SU-DHL-6 (cell line): ENCODE measurements around the gene STK36.
A peak's percentile ranks its signal among the peaks of the same experiment; 100 is the strongest.
"Not testable (repeated sequence)": the region's sequence is repeated elsewhere in the genome, so short reads cannot be mapped to it uniquely, and the experiment has no call there.

ENCODE experiments used
- H2AFZ ChIP-seq: fragments of 200-600 bp; sonication (generic); 2 replicates; pipeline ENCODE4 v1.6.1; 2014; ENCODE audit warnings: low read depth, mild to moderate bottlenecking, moderate library complexity, mixed read lengths, antibody characterized with exemption, low read length; ENCODE audit not compliant: severe bottlenecking
- H3F3A ChIP-seq: fragments of 200-600 bp; shearing (Covaris generic); 2 replicates; pipeline ENCODE4 v1.6.0; 2016; ENCODE audit warnings: antibody characterized with exemption, mild to moderate bottlenecking; ENCODE audit not compliant: insufficient read depth
- H3K27ac ChIP-seq: fragments of 200-600 bp; sonication (generic); 2 replicates; pipeline ENCODE4 v1.5.1; 2016; ENCODE audit warnings: low read depth, mild to moderate bottlenecking, low read length, moderate library complexity, mixed read lengths
- H3K27me3 ChIP-seq: fragments of 200-600 bp; sonication (generic), shearing (Covaris generic); 2 replicates; pipeline ENCODE4 v1.6.0; 2014; ENCODE audit warnings: mild to moderate bottlenecking, low read length
- H3K36me3 ChIP-seq: fragments of 200-600 bp; sonication (generic); 2 replicates; pipeline ENCODE4 v1.6.1; 2014; ENCODE audit warnings: mild to moderate bottlenecking, low read length, mixed read lengths
- H3K4me2 ChIP-seq: fragments of 300-600, 200-600 bp; shearing (Covaris generic), sonication (generic); 2 replicates; pipeline ENCODE4 v1.6.0; 2014; ENCODE audit warnings: low read length, low read depth, mild to moderate bottlenecking; ENCODE audit not compliant: poor library complexity, severe bottlenecking
- H3K4me3 ChIP-seq: fragments of 200-600 bp; sonication (generic); 2 replicates; pipeline ENCODE4 v1.5.1; 2014; ENCODE audit warnings: antibody characterized with exemption, low read length, mild to moderate bottlenecking, mixed read lengths; ENCODE audit not compliant: insufficient read depth, poor library complexity, severe bottlenecking
- H3K79me2 ChIP-seq: fragments of 200-600 bp; sonication (generic); 2 replicates; pipeline ENCODE4 v1.6.1; 2014; ENCODE audit warnings: mild to moderate bottlenecking, low read length, moderate library complexity; ENCODE audit not compliant: insufficient read depth
- H3K9ac ChIP-seq: fragments of 200-600 bp; sonication (generic); 2 replicates; pipeline ENCODE4 v1.7.0; 2014; ENCODE audit warnings: mild to moderate bottlenecking, low read length
- H3K9me2 ChIP-seq: fragments of 200-600 bp; sonication (generic); replicated peaks from 2 replicates; pipeline ENCODE4 v1.6.1; 2014; ENCODE audit warnings: low read length; ENCODE audit not compliant: insufficient read depth
- H3K9me3 ChIP-seq: fragments of 200-600 bp; sonication (generic); 2 replicates; pipeline ENCODE4 v1.6.1; 2014; ENCODE audit warnings: low read length, mixed read lengths; ENCODE audit not compliant: insufficient read depth
- H4K20me1 ChIP-seq: fragments of 200-600 bp; sonication (generic); 2 replicates; pipeline ENCODE4 v1.6.1; 2014; ENCODE audit warnings: low read depth, mild to moderate bottlenecking, antibody characterized with exemption, low read length, moderate library complexity, mixed read lengths
- EZH2phosphoT487 ChIP-seq: fragments of 200-600 bp; sonication (generic), shearing (Covaris generic); conservative IDR thresholded peaks from 2 replicates; pipeline ENCODE4 v1.6.1; 2018; ENCODE audit warnings: mild to moderate bottlenecking, antibody characterized with exemption, low read length, moderate library complexity, mixed read lengths
- TF ChIP-seq, protein P1 (sequence below): fragments of 200-600 bp; sonication (generic); IDR thresholded peaks from one replicate; pipeline ENCODE4 v1.5.1; 2017; ENCODE audit warnings: antibody characterized with exemption, mild to moderate bottlenecking, low read length, moderate library complexity; ENCODE audit not compliant: insufficient read depth, poor library complexity, severe bottlenecking

The STK36 gene

DNA sequence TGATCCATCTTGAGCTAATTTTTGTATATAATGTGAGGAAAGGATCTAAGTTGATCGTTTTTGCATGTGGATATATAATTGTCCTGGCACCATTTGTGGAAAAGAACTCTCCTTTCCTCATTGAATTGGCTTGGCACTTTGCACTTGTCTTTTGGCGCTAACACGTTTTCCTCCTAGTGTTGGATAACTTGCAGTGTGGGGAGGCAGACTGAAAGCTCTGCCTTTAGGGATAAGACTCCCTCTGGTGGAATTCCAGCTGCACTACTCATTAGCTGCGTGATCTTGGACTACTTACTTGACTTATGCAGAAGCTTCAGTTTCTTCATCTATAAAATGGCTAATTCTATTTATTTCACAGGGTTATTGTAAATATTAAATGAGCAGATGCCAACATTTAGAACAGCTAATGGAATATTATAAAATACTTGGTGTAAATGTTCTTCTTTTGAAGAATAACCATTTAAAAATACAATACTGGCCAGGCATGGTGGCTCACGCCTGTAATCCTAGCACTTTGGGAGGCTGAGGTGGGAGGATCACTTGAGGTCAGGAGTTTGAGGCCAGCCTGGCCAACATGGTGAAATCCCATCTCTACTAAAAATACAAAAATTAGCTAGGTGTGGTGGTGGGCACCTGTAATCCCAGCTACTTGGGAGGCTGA lies 15.6 kb downstream of the STK36 start:
- not testable (repeated sequence) for H3K36me3 ChIP-seq, H3K9ac ChIP-seq
- TF ChIP-seq, protein P1, sequence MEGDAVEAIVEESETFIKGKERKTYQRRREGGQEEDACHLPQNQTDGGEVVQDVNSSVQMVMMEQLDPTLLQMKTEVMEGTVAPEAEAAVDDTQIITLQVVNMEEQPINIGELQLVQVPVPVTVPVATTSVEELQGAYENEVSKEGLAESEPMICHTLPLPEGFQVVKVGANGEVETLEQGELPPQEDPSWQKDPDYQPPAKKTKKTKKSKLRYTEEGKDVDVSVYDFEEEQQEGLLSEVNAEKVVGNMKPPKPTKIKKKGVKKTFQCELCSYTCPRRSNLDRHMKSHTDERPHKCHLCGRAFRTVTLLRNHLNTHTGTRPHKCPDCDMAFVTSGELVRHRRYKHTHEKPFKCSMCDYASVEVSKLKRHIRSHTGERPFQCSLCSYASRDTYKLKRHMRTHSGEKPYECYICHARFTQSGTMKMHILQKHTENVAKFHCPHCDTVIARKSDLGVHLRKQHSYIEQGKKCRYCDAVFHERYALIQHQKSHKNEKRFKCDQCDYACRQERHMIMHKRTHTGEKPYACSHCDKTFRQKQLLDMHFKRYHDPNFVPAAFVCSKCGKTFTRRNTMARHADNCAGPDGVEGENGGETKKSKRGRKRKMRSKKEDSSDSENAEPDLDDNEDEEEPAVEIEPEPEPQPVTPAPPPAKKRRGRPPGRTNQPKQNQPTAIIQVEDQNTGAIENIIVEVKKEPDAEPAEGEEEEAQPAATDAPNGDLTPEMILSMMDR = peak; percentile 49

DNA sequence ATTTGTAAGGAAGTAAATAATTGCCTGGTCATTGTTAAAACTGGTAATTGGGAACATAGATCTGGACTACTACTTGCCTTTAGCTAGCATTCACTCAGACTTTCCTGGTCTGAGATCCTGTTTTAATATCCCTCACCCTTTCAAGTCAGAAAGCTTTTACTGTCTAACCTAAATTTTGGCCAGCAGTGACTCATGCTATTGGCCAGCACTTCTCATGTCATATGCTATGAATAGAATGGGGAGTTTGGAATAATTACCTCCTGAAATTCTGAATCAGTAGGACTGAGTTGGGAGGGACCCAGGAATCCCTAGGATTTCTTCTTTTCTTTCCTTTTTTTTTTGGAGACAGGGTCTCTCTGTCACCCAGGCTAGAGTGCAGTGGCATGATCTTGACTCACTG lies 19.3 kb downstream of the STK36 start:
- no peak overlapping the region for H2AFZ ChIP-seq
- H3K9me3 ChIP-seq = no peaks in the 10 kb centered on the region
- no peak overlapping the region for H3K27ac ChIP-seq
- no peaks in the 10 kb centered on the region for H3K27me3 ChIP-seq
- H3K9ac ChIP-seq = no peak overlapping the region
- H3K4me2 ChIP-seq = no peak overlapping the region
- TF ChIP-seq, protein P1 = no peak
- no peak for TF ChIP-seq EZH2phosphoT487
- H3K9me2 ChIP-seq = no peaks in the 10 kb centered on the region
- no peak overlapping the region for H3K4me3 ChIP-seq
- H3K79me2 ChIP-seq = no peaks in the 10 kb centered on the region
- H3K36me3 ChIP-seq = no peaks in the 10 kb centered on the region
- no peaks in the 10 kb centered on the region for H3F3A ChIP-seq
- H4K20me1 ChIP-seq = no peaks in the 10 kb centered on the region

More for the DNA sequence above, 15.6 kb downstream of the STK36 start:
- H3K79me2 ChIP-seq, H3K9me3 ChIP-seq, H3K4me3 ChIP-seq, H3F3A ChIP-seq, H3K9me2 ChIP-seq, H3K27me3 ChIP-seq, H3K27ac ChIP-seq, H4K20me1 ChIP-seq, H3K4me2 ChIP-seq, H2AFZ ChIP-seq: not testable (repeated sequence)

DNA sequence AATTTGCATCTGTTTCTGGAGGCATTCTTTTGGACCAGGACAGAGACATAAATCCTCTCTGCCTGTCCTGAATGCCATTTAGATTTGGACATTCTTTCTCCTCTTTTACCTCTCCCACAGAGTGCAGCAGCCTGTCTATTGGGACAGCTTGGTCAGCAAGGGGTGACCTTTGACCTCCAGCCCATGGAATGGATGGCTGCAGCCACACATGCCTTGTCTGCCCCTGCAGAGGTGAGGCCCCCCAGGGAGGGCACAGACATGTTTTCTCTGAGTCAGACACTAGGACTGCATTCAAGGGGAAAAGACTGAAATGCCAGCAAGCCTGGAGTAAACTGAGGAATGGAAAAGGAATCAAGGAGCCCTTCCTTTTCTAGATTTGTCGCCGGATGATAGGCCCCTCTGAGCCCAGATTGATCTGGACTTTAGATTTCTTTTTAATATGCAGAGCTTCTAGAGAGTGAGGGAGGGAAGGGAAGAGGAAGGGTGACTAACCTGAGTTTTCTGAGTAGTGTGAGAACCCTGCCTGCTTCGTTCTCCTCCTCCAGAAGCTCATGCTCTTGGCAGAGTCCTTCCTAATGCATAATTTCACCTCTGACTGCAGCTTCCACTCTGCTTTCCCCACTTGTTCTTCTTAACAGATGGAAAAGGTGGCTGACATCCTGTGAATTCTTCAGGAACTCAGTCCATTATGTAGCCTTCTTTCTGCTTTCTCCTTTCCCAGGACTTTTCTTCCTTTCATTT lies 22.7 kb downstream of the STK36 start:
- no peaks in the 10 kb centered on the region for H3F3A ChIP-seq
- no peak overlapping the region for H3K9ac ChIP-seq
- H3K27ac ChIP-seq = no peak overlapping the region
- H3K4me3 ChIP-seq = no peak overlapping the region
- no peak overlapping the region for H2AFZ ChIP-seq
- H3K9me3 ChIP-seq = no peaks in the 10 kb centered on the region
- no peaks in the 10 kb centered on the region for H3K27me3 ChIP-seq
- H4K20me1 ChIP-seq = no peaks in the 10 kb centered on the region
- TF ChIP-seq, protein P1 = no peak
- H3K79me2 ChIP-seq = no peaks in the 10 kb centered on the region
- no peaks in the 10 kb centered on the region for H3K9me2 ChIP-seq
- no peak overlapping the region for H3K4me2 ChIP-seq
- no peaks in the 10 kb centered on the region for H3K36me3 ChIP-seq
